GM21723 (cell line): ENCODE data around the gene KIF18B.

ENCODE experiments used
- ATAC-seq: cut with Tn5 transposase; IDR thresholded peaks from one replicate; pipeline ENCODE4 v1.9.1; 2021; ENCODE audit warnings: mild to moderate bottlenecking, moderate library complexity; ENCODE audit not compliant: unreplicated experiment

KIF18B gene

DNA sequence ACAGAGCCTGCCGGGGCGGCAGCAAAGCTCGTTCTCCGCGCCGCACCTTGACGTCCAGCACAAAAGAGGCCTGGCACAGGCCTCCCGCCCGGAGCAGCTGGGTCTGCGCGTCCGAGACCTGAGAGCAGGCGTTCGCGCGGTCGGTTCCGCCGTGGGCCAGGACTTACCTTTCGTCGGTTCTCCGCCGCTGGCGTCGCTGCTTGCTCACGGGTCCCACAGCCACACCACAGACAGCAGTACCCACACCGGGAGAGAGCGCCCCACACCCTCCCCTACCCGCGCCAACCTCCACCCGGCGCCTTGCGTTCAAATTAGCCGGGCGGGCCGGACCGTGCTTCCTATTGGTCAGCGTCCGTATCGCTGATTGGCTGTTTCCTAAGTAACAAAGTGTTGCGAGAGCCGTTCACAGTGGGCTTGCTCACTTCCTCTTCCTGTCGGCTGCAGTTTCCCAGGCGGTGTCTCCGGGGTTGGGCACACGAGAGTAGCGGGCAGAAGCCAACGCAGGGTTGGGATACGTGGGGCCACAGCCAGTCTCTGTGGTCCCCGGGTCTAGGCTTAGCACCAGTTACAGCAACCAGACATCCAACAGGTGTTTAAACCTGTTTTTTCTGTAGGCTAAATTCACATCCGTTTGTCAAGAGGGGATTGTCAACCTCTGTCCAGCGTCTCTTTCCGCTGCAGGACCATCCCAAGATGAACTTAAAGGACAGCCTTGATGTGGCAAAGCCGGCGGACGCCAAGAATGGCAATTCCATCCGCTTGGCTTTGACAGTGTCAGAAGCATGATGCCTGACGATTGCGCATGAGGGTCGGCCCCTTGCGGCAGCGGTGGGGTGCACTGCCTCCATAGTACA, at the start of gene KIF18B:
KIF18B (minus strand) TSS at position 313 of the 854 bp plus-strand sequence. CDS start 11,429 bp downstream, outside the sequence.
- peak; percentile 90 for ATAC-seq

DNA sequence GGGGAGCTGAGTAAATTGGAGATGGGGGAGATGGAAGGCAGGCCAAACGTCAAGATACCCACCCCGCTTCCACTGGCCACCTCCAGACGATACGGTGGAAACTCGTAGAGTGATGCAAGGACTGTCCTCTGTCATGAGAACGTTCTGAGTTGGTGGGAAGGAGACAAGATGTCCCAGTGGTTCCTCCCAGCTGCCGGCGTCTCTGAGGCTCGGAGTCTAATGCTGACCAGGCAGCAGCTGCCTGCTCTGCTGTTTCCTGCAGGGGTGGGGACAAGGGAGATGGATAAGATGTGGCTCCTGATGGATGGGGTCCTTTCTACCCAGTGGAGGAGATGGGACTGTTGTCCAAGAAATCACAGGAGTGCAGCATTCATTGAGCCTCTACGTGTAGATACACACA, 48.7 kb upstream of the KIF18B start:
- no peak for ATAC-seq

DNA sequence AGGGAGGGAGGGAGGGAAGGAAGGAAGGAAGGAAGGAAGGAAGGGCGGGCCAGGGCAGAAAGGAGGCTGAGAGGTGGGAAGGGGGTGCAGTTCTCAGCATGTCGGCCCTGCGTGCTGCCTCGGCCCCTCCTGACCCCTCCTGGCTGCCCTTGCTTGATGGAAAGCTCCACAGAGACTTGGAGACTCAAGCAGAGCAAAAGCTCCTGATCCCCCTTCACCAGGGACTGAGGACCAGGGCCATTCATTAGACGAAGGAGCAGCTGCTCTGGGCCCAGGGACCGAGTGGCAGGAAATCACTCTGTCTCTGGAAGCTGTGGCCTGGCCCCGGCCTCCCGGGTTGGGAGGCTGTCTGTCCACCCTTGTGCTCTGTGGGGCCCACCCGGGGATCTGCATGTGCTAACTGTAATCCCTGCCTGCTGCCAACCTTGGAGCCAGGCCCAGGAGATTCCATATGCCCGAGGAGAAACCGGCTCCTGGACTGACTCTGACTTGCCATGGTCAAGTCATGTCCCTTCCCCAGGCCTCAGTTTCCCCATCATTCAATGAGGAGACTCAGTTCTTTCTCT, 47.9 kb upstream of the KIF18B start:
- no peak for ATAC-seq

DNA sequence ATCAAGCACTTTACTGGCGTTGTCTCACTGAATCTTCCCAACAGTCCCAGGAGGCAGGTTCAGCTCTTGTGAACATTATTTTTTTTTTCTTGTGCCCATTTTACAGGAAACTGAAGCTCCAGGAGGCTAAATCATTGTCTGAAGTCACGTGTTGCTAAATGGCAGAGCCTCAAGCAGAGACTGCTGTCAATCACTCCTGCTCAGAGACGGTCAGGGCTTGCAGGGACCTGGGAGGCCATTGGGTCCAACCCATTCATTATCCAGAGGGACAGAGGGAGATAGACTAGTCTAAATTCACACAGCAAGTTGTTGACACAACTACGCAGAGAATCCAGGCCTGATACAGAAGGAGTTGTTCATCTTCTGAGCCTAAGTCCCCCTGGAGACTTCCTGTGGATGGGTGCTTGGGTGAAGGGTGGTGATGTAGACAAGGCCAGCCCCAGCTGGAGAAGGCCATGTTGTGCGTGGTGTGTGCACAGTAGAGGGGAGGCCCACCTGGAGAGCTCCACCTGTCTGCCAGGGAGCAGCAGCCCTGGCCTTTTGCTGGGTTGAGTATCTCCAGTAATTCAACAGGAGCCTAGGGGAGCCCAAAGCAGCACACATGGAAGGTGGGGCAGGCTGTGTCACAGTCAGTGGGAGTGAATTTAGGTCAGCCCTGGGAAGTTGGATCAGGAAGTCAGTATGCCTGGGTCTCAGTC, 44.8 kb upstream of the KIF18B start:
- no peak for ATAC-seq

DNA sequence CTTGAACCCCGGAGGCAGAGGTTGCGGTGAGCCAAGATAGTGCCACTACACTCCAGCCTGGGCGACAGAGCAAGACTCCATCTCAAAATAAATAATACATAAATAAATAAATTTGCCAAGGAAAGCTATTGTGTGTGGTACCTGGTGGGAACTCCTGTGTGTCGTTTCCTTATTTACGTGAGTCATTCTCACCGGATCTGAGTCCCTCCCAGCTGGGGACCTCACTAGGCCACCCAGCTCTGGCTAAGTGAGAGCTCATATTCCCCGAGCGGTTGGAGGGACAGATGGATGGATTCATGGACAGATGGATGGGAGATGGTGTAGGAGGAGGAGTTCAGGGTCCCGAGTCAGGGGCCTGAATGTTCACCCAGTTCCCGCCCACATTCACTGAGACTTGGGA, 43.4 kb upstream of the KIF18B start:
- ATAC-seq = no peak

DNA sequence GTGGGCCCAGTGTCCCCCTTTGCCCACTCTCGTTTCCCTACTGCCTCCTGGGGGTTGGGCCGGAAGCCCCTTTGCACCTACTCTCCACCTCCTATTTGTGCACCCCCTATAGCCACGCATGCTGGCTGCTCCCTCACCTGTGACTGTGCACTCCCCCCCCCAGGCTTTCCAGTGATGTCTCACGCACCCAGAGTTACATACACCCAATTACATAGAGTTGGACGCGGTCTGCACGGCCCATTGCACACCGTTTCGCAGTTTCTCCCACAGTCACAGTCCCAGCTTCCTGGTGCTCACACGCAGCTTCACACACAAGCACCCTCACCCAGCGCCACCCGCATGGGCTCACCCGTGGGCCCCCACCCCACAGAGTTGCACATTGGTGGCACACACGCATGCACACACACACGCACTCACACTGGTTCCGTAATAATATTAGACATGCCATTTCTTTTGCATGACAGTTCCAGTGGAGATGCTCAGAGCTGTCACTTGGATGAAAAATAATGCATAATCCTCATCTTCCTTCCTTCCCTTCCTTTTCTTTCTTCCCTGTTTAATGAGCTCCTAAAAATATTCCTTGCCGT, 42.1 kb upstream of the KIF18B start:
- ATAC-seq = no peak

DNA sequence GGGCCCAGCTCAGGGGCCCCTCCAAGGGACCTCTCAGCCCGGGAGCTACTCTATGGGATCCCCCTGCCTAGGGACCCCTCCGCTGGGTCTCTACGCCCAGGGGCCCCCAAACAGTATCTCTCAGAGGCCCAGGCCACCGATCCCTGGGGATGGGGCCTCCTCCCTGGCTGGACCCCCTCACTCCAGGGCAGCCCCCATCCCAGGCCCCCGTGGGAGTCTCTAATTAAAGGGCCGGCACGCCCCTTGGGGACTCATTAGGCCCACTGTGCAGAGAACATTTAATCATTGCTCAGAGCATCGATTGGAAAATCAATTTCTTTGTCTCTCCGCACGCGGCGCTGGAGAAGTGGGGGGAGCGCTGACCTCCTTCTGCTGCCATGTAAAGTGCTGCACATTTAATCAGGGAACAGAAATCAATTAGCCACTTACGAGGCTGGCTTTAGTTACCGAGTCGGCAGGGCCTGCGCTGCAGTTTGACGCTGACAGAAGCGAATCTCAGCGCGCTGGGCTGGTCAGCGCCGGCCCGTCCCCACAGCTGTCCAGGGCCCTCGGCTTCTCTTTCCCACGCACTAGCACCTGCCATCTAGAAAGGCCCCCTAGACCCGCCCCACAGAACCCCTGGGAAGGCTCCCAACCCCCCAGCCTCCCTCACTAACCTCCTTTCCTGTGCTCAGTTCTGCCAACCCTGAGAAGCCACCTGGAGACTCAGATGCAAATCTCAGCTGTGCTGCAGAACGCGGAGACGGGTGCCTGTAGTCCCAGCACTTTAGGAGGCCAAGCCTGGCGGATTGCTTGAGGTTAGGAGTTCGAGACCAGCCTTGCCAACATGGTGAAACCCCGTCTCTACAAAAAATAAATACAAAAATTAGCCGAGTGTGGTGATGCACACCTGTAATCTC, 40.7 kb upstream of the KIF18B start:
- ATAC-seq = no peak

DNA sequence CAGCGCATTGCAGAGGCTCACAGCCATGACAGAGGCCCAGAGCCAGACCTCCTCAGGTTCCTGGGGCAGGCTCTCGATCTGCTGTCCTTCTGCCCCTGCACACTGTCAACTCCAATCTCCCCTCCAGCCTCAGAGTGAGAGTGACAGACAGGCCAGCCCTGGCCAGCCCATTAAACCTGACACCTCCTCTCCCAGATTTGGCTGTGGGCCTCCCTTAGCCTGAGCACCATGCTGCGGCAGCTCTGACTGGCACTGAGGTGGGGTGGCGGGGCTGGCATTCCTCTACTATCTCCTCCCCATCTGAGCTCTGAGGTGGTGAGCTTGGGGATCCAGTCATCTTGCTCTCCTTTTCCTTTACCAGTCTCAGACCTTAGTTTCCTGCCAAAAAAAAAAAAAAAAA, 36.0 kb upstream of the KIF18B start:
- ATAC-seq = no peak

DNA sequence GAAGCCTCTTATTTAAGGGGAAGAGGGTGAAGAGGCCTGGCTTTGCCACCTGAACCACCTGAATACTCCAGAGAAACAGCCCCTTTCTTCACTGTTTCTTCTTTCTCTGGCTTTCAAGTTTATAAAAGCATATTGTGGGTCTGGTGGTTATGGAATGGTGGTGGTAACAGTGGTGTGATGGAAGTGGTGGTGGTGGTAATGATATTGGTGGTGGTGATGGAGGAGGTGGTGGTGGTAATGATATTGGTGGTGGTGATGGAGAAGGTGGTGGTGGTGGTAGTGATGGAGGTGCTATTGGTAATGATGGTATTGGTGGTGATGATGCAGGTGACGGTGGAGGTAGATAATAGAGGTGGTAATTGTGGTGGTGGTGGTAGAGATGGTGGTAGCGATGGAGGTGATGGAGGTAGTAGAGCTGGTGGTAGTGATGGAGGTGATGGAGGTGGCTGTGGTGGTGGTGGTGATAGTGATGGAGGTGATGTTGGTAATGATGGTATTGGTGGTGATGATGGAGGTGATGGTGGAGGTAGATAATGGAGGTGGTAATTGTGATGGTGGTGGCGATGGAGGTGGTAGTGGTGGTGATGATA, 34.6 kb upstream of the KIF18B start:
- ATAC-seq = no peak

DNA sequence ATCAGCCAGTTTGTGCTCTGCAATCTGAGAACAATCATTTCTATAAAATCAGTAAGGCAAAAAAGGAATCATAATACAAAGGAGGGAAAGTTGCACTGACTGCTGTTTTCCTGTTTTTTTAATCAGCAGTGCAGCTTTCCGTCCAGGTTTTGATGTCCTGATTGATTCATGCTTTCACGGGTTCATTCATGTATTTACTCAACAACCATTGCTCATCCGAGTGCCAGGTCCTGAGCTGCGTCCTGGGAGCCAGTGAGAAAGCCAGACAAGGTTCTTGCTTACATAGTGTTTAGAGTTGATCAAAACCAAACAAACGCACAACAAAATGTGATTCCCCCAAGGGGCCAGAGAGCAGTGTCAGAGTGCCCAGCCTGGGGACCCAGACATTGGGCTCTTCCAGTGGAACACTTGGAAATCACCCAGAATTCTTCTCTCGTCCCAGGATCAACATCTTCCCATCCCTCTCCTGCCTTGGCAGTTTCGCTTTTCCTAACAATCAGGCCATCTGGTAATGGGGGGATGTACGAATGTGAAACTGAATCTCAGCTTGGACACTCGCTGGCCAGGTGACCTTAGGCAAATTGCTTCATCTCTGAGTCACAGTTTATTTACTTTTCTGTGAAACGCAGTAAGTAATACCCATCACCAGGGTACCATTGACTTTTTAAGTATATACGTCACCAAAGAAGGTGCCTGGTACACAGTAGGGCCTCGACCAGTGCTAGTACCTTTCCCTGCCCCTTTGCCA, 33.8 kb upstream of the KIF18B start:
- ATAC-seq = no peak

DNA sequence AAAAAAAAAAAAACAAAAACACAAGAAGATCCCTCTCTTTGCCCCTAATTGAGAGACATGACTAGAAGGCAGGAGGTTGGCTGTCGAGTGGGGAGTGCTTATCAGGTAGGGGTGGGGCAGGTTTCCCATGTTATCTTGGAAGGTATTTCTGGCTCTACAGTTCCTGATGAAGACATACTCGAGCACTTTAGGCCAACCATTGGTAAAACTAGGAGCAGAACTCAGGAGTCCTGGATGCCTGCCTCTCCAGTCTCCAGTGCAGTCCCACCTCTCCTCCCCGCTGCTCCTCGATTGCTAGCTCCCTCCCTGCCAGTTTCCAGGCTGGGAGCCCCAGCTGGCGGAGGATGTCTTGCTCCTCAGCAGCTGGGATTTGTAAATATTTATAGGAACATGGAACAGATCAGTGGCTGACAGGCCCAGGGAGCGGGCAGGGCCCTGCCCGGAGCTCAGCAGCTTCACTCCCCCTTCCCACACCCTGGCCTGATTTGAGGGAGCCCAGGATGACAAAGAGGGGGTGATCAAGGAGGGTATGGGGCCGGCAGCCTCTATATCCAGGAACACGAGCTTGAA, 31.9 kb upstream of the KIF18B start:
- ATAC-seq = no peak

DNA sequence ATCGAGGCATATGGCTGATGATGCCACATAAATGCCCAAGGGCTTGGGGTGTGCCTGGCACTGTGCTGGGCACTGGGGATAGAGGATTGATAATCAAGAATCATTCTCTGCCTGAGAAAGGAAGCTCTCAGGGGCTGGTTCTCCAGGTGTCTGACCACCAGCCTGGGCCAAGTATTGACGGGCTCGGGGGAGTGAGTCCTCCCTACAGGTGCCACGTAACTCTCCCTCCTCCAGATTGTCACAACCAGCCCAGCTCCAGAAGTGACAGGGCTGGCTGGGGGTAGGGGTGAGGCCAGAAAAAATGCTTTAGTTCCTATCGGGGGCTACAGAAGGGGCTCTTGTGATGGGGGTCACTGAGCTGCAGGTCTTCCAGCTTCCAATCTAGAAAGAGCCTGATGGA, 31.2 kb upstream of the KIF18B start:
- no peak for ATAC-seq

DNA sequence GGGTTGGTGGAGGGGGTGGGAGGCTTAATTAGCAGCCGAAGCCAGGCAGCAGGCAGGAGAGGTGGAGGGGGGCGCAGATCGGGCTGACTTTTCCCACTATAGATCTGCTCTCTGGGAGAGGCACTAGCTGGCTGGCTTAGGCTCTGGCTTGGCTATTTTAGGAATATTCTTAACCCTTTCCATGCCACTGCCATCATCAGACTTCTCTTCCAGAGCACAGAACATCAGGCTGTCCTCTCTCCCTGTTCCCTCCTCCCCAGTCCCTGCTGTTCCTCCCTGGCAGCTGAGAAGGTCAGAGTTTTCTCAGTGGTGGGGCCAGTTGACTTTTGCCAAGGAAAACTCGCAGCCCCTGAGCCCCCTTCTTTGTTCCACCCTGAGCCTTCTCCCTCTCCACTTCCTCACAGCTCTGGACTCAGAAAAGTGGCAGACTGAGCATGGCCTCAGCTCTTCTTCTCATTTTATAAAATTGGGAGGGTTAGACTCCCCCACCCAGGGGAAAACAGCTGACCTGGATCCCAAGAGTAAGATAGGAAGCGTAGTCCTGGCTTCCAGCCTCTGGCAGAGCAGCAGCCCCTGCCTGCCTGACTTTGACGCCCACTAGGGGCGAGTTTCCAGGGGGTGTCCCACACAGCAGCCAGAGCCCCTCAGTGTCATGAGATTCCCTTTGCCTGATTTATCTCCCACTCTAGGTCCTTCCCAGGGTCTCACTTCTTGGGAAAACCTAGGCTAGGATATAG, 30.4 kb upstream of the KIF18B start:
- no peak for ATAC-seq

DNA sequence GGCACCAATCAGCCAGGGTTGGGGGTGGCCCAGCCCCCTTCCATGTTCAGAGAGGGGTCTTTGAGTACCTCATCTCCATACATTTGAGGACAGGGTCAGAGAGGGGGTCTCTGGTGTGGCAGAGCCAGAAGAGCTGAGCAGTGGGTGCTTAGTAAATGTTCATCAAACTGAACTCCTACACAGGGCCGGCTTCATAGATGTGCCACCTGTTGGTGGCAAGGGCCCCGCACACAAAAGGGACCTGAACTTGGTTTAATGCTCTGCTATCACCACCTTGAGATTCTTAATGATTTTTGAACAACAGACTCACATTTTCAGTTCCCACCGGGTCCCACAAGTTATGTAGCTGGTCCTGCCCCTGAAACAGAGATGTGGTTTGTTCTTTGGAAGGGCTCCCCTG, 29.5 kb upstream of the KIF18B start:
- ATAC-seq = no peak

DNA sequence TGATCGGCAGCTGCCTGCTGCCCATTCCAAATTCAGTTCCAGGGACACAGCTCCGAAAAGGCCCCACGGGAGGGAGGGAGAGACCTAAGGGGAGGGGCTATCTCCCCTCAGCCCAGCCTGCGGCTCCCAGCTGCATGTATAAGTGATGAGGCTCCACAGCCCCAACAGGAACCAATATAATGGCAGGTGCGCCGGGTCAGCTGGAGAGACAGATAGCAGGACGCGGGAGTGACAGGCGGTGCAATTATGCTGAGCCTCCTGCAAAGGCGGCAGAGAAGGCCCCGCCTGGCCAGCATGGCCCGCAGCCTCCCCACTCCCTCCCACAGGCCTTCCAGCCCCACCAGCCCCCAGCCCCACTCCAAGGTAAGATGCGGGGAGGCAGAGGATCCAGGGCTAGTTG, 28.6 kb upstream of the KIF18B start:
- no peak for ATAC-seq

DNA sequence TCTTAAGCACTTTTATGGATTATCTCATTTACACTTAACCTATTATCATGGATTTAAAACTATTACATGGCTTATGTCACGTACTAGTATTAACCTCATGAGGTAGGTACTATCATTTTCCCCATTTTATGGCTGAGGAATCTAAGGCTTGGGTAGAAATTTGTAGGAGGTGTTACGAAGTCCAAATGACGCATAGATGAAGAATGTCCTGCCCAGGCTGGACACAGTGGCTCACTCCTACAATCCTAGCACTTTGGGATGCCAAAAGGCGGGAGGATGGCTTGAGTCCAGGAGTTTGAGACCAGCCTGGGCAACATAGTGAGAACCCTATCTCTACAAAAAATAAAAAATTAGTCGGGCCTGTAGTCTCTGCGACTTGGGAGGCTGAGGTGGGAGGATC, 25.4 kb upstream of the KIF18B start:
- ATAC-seq = no peak

DNA sequence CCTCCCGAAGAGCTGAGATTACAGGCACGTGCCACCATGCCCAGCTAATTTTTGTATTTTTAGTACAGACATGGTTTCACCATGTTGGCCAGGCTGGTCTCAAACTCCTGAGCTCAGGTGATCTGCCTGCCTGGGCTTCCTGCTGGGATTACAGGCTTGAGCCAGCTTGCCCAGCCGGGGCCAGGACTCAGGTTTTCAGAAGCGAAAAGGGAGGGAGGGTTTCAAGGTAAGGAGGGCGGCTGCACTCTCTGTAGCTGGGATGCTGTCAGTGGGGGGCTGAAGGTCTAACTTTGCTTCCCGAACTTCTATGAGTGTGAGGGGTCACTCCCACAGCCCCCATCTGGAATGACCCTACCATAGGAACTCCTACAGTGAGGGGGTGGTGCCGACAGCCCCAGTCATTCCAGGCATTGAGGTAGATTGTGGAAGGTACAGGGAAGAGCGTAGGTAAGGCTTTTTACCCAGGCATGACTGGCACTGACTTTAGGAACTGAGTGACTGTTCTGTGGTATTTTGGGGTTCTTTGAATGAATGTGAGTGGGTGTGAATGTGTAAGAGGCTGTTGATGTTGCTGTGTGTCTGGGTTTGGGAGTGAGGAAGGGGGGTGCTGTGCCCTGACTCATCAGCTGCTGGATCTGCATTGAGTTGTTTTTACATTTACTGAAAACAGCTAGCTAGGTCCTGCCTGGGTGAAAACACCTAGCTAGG, 24.4 kb upstream of the KIF18B start:
- no peak for ATAC-seq
